Eye (tissue), 1 donor: ENCODE data around the gene MYLIP.
A peak's percentile ranks its signal among the peaks of the same experiment; 100 is the strongest.

ENCODE experiments used
- DNase-seq: peaks from one replicate; pipeline ENCODE4 v3.0.0-alpha.2; 2015

The MYLIP gene

GRCh38 chr6:16128759-16129622, at the start of gene MYLIP:
Gene MYLIP, plus strand, starts transcription at chr6:16129086. Its CDS starts 237 bp downstream, at chr6:16129323.
- DNase-seq: peak; percentile 98

GRCh38 chr6:16079354-16079753, 49.5 kb upstream of the MYLIP start:
- DNase-seq: no peak

- no peak for DNase-seq
These were observed 48.7 kb upstream of the MYLIP start for GRCh38 chr6:16080204-16080603.

GRCh38 chr6:16081326-16081725, 47.6 kb upstream of the MYLIP start:
- no peak for DNase-seq

- no peak for DNase-seq
These were observed 46.5 kb upstream of the MYLIP start for GRCh38 chr6:16082361-16082760.

- no peak for DNase-seq
These were observed 41.9 kb upstream of the MYLIP start for GRCh38 chr6:16086965-16087364.

GRCh38 chr6:16087386-16087785, 41.5 kb upstream of the MYLIP start:
- no peak for DNase-seq

- no peak for DNase-seq
These were observed 40.5 kb upstream of the MYLIP start for GRCh38 chr6:16088409-16088808.

GRCh38 chr6:16089232-16090062, 39.4 kb upstream of the MYLIP start:
- DNase-seq: no peak

- no peak for DNase-seq
These were observed 38.4 kb upstream of the MYLIP start for GRCh38 chr6:16090452-16090851.

GRCh38 chr6:16090920-16091319, 38.0 kb upstream of the MYLIP start:
- DNase-seq: no peak

GRCh38 chr6:16092140-16092539, 36.7 kb upstream of the MYLIP start:
- no peak for DNase-seq

- DNase-seq: no peak
These were observed 35.9 kb upstream of the MYLIP start for GRCh38 chr6:16092990-16093389.

- no peak for DNase-seq
These were observed 33.7 kb upstream of the MYLIP start for GRCh38 chr6:16095180-16095579.

GRCh38 chr6:16097382-16098171, 31.3 kb upstream of the MYLIP start:
- no peak for DNase-seq

- DNase-seq: no peak
These were observed 30.7 kb upstream of the MYLIP start for GRCh38 chr6:16098211-16098610.

- no peak for DNase-seq
These were observed 26.7 kb upstream of the MYLIP start for GRCh38 chr6:16102208-16102607.

- DNase-seq: peak; percentile 43
These were observed 25.2 kb upstream of the MYLIP start for GRCh38 chr6:16103722-16104121.

- no peak for DNase-seq
These were observed 24.1 kb upstream of the MYLIP start for GRCh38 chr6:16104624-16105433.

- DNase-seq: no peak
These were observed 23.0 kb upstream of the MYLIP start for GRCh38 chr6:16105854-16106253.

- no peak for DNase-seq
These were observed 21.7 kb upstream of the MYLIP start for GRCh38 chr6:16106991-16107787.
